Stimulated activated naive CD8-positive, alpha-beta T cell treated with anti-CD3 and anti-CD28 coated beads, Interleukin-15, Interleukin-2, amounts not matched to agents 100 ng/mL and 50 ng/mL, for 24 hours (primary cell): ENCODE data around the gene SCFD2.
"Not testable (repeated sequence)": the region's sequence is repeated elsewhere in the genome, so short reads cannot be mapped to it uniquely, and the experiment has no call there.

ENCODE experiments used
- H3K27ac Mint-ChIP-seq: one replicate; pipeline ENCODE4 v1.8.0; 2021; ENCODE audit warnings: mild to moderate bottlenecking, mixed read lengths
- H3K27me3 Mint-ChIP-seq: one replicate; pipeline ENCODE4 v1.8.0; 2021; ENCODE audit warnings: mixed read lengths
- H3K36me3 Mint-ChIP-seq: one replicate; pipeline ENCODE4 v1.8.0; 2021; ENCODE audit warnings: low read depth, mixed read lengths
- H3K4me1 Mint-ChIP-seq: one replicate; pipeline ENCODE4 v1.8.0; 2021; ENCODE audit warnings: low read depth, mixed read lengths
- H3K4me3 Mint-ChIP-seq: one replicate; pipeline ENCODE4 v1.8.0; 2021; ENCODE audit warnings: mild to moderate bottlenecking, mixed read lengths
- H3K9me3 Mint-ChIP-seq: one replicate; pipeline ENCODE4 v1.8.0; 2021; ENCODE audit warnings: mixed read lengths

SCFD2 gene

GRCh38 chr4:53169695-53170617, 195.9 kb downstream of the SCFD2 start:
- peaks cover 53% of the 10 kb centered on the region for H3K36me3 Mint-ChIP-seq
- H3K4me3 Mint-ChIP-seq: no peak overlapping the region
- H3K27me3 Mint-ChIP-seq: no peaks in the 10 kb centered on the region
- peaks cover 21% of the 10 kb centered on the region for H3K9me3 Mint-ChIP-seq
- no peaks in the 10 kb centered on the region for H3K4me1 Mint-ChIP-seq
- no peak overlapping the region for H3K27ac Mint-ChIP-seq

GRCh38 chr4:53168228-53168627, 197.6 kb downstream of the SCFD2 start:
- Mint-ChIP-seq H3K4me3 (no peak overlapping the region), H3K9me3 (peaks cover 13% of the 10 kb centered on the region)

DNA sequence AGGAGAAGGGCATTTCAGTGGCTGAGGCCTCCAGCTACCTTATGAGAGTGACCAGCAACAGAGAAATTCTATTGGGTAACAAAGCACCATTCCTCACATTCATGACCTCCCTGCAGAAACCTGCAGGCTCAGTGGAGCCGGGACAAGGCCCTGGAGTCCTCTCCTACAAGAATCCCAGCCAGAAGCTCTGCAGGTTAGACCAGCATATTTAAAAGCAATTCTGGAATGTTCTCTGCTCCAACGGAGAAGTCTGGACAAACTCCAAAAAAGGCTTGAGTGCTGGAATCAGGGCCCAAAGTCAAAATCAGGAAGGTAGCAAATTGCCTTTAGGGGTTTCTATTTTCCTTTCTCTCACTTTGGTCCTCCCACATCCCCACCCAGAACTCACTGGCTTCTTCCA, 202.9 kb downstream of the SCFD2 start:
- peaks cover 39% of the 10 kb centered on the region for H3K36me3 Mint-ChIP-seq
- no peak overlapping the region for H3K4me3 Mint-ChIP-seq
- no peaks in the 10 kb centered on the region for H3K27me3 Mint-ChIP-seq
- no peaks in the 10 kb centered on the region for H3K4me1 Mint-ChIP-seq
- no peak overlapping the region for H3K27ac Mint-ChIP-seq
- H3K9me3 Mint-ChIP-seq: peaks cover 4% of the 10 kb centered on the region

More at GRCh38 chr4:53168228-53168627, 197.6 kb downstream of the SCFD2 start:
- H3K4me1 Mint-ChIP-seq: no peaks in the 10 kb centered on the region
- H3K36me3 Mint-ChIP-seq: peaks cover 39% of the 10 kb centered on the region
- no peak overlapping the region for H3K27ac Mint-ChIP-seq
- no peaks in the 10 kb centered on the region for H3K27me3 Mint-ChIP-seq

DNA sequence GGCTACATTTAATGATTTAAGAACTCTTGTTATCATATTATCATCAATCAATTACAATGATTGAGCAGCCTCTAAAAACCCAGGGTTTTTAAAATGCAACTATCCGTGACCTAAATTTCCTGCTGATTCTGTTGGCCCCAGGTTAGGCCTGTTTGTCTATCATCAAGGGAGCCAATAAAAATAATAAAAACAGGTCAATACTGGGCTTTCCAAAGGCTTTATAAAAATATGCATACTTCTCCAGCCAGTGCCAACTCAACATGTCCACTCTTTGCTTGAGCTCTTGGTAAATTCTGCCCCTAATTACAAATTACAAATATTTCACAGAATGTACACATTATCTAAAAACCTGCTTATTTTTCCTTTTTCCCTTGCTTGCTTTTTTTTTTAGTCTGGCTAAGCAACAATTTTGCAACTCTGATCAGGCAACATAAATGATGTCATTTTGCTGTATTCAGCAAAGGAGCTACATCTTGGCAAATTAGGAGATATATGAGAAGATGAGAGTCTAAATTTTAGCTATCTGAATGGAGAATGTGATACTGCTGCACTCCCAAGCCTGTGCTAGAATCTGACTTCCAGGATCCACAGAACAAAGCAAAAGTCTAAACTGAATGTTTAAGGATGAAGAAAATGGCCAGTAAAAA, 204.0 kb downstream of the SCFD2 start:
- Mint-ChIP-seq H3K9me3 (peaks cover 4% of the 10 kb centered on the region), H3K36me3 (peaks cover 42% of the 10 kb centered on the region), H3K4me1 (no peaks in the 10 kb centered on the region), H3K27me3 (no peaks in the 10 kb centered on the region), H3K4me3 (no peak overlapping the region), H3K27ac (no peak overlapping the region)

DNA sequence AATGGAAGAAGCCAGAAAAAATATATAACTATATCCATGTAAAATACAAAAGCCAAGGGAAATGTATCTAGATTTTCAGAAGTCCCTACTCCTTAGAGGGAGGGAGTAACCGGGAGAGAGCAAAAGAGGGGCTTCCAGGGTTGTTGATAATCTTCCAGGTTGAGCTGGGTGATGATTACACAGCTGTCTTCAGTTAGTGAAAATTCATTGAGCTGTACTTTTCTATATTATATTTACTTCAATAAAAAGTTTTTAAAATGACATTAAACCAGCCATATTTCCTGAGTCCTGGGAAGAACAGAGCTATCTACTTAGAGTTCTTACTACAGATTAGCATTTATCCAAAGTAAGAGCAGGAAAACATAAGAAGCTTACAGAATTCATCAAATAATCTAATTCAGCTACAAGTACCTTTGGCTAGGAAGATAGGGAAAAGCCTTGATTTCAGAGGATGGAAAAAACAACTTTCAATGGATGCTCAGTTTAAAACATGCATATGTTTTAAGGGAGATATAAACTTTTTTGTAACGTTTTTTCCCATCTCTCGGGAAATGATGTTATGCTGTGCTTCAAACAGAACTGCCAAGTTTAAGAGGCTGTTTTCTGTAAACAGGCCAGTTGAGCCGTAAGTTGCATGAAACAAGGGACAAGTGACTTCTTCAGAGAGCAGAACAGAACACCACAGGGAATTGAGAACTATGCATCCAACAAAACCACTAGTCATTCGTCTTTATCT, 204.6 kb downstream of the SCFD2 start:
- H3K27me3 Mint-ChIP-seq: no peaks in the 10 kb centered on the region
- H3K36me3 Mint-ChIP-seq: peaks cover 37% of the 10 kb centered on the region
- peaks cover 4% of the 10 kb centered on the region for H3K9me3 Mint-ChIP-seq
- H3K4me3 Mint-ChIP-seq: no peak overlapping the region
- H3K27ac Mint-ChIP-seq: no peak overlapping the region
- no peaks in the 10 kb centered on the region for H3K4me1 Mint-ChIP-seq

- Mint-ChIP-seq H3K27ac (no peak overlapping the region), H3K4me3 (no peak overlapping the region), H3K9me3 (peaks cover 12% of the 10 kb centered on the region), H3K4me1 (no peaks in the 10 kb centered on the region), H3K36me3 (peaks cover 45% of the 10 kb centered on the region), H3K27me3 (no peaks in the 10 kb centered on the region)
These were observed 209.0 kb downstream of the SCFD2 start for GRCh38 chr4:53156896-53157295.

GRCh38 chr4:53152467-53152866, 213.4 kb downstream of the SCFD2 start:
- Mint-ChIP-seq H3K27ac (no peak overlapping the region), H3K36me3 (peaks cover 36% of the 10 kb centered on the region), H3K9me3 (peaks cover 12% of the 10 kb centered on the region), H3K27me3 (no peaks in the 10 kb centered on the region), H3K4me1 (peaks cover 4% of the 10 kb centered on the region), H3K4me3 (no peak overlapping the region)

GRCh38 chr4:53151489-53151788, 214.4 kb downstream of the SCFD2 start:
- peaks cover 30% of the 10 kb centered on the region for H3K36me3 Mint-ChIP-seq

GRCh38 chr4:53150631-53151488, 215.0 kb downstream of the SCFD2 start:
- no peak overlapping the region for H3K27ac Mint-ChIP-seq
- peaks cover 4% of the 10 kb centered on the region for H3K4me1 Mint-ChIP-seq
- H3K4me3 Mint-ChIP-seq: no peak overlapping the region
- H3K27me3 Mint-ChIP-seq: no peaks in the 10 kb centered on the region
- H3K9me3 Mint-ChIP-seq: peaks cover 12% of the 10 kb centered on the region
- peaks cover 30% of the 10 kb centered on the region for H3K36me3 Mint-ChIP-seq

More at GRCh38 chr4:53151489-53151788, 214.4 kb downstream of the SCFD2 start:
- Mint-ChIP-seq H3K9me3 (peaks cover 12% of the 10 kb centered on the region), H3K4me1 (peaks cover 4% of the 10 kb centered on the region), H3K4me3 (no peak overlapping the region), H3K27ac (no peak overlapping the region), H3K27me3 (no peaks in the 10 kb centered on the region)

GRCh38 chr4:53147711-53148110, 218.2 kb downstream of the SCFD2 start:
- Mint-ChIP-seq H3K4me3 (no peak overlapping the region), H3K36me3 (peaks cover 31% of the 10 kb centered on the region), H3K27ac (no peak overlapping the region)

DNA sequence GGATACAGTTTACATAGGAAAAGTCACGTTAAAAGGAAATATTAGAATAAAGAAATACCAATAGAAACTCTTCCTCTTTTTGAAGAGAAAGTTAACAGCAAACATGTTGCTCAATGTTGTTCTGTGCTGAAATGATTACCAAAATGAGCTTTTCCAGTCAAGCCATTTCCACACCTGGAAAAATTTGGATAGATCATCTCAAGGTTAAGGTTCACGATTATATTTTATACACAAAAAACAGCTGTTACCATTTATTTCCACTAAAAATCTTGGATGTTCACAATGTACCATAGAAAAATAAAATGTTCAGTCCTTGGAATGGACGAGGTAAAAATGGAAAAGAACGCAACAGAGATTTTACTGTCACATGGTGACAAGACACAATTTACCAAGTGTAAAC, 218.7 kb downstream of the SCFD2 start:
- Mint-ChIP-seq H3K27ac (no peak overlapping the region), H3K36me3 (peaks cover 37% of the 10 kb centered on the region), H3K9me3 (no peaks in the 10 kb centered on the region), H3K27me3 (no peaks in the 10 kb centered on the region), H3K4me1 (peaks cover 9% of the 10 kb centered on the region), H3K4me3 (no peak overlapping the region)

More at GRCh38 chr4:53147711-53148110, 218.2 kb downstream of the SCFD2 start:
- Mint-ChIP-seq H3K9me3 (no peaks in the 10 kb centered on the region), H3K27me3 (no peaks in the 10 kb centered on the region), H3K4me1 (peaks cover 9% of the 10 kb centered on the region)

DNA sequence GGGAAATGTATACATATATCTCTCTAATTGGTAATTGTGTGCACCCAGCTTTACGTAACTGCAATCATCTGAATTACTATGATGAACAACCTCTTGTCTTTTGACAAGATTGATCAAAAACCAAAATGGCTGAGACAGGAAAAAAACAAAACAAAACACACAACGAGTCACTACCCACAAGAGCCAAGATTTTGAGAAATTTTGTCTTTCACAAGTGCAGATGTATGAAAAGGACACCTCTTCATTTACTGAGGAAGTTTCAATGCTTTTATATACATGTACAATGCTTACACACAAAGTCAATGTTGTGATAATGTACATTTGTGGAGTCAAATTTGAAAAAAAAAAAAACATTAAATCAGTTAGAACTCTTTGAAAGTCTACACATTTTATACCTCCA, 224.6 kb downstream of the SCFD2 start:
- Mint-ChIP-seq H3K4me3 (no peak overlapping the region), H3K36me3 (peaks cover 54% of the 10 kb centered on the region), H3K27me3 (no peaks in the 10 kb centered on the region), H3K9me3 (peaks cover 7% of the 10 kb centered on the region), H3K4me1 (peaks cover 26% of the 10 kb centered on the region), H3K27ac (no peak overlapping the region)

DNA sequence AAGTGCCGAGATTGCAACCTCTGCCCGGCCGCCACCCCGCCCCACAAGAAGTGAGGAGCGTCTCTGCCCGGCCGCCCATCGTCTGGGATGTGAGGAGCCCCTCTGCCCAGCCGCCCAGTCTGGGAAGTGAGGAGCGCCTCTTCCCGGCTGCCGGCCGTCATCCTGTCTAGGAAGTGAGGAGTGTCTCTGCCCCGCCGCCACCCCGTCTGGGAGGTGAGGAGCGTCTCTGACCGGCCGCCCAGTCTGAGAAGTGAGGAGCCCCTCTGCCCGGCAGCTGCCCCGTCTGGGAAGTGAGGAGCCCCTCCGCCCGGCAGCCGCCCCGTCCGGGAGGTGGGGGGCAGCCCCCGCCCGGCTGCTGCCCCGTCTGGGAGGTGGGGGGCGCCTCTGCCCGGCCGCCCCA, 226.6 kb downstream of the SCFD2 start:
- Mint-ChIP-seq H3K36me3 (peaks cover 46% of the 10 kb centered on the region), H3K4me1 (peaks cover 26% of the 10 kb centered on the region)
- H3K27me3 Mint-ChIP-seq, H3K4me3 Mint-ChIP-seq, H3K27ac Mint-ChIP-seq, H3K9me3 Mint-ChIP-seq: not testable (repeated sequence)

GRCh38 chr4:53137468-53137867, 228.4 kb downstream of the SCFD2 start:
- H3K4me3 Mint-ChIP-seq: no peak overlapping the region
- H3K27me3 Mint-ChIP-seq: no peaks in the 10 kb centered on the region
- no peak overlapping the region for H3K27ac Mint-ChIP-seq
- H3K9me3 Mint-ChIP-seq: peaks cover 12% of the 10 kb centered on the region
- H3K4me1 Mint-ChIP-seq: peaks cover 26% of the 10 kb centered on the region
- H3K36me3 Mint-ChIP-seq: peaks cover 47% of the 10 kb centered on the region
